HL-60 (cell line): ENCODE measurements around the gene SLC25A26.

Experiments used
- CTCF ChIP-seq: IDR thresholded peaks from one replicate; pipeline ENCODE4 v1.5.1; 2011; ENCODE audit warnings: low read length, control low read depth, inconsistent platforms; ENCODE audit not compliant: insufficient read depth
- GABPA ChIP-seq: IDR thresholded peaks from 2 replicates; pipeline ENCODE4 v1.6.1; 2012; ENCODE audit warnings: low read depth
- POLR2AphosphoS5 ChIP-seq: IDR thresholded peaks from 2 replicates; pipeline ENCODE4 v1.6.1; 2012; ENCODE audit warnings: low read depth
- REST ChIP-seq: IDR thresholded peaks from 2 replicates; pipeline ENCODE4 v1.6.1; 2012; ENCODE audit warnings: low read depth; ENCODE audit not compliant: insufficient replicate concordance

GRCh38 chr3:66344391-66344811 is 123.6 kb downstream of the SLC25A26 start:
- TF ChIP-seq CTCF = no peak
- no peak for TF ChIP-seq REST
- TF ChIP-seq GABPA = no peak
- TF ChIP-seq POLR2AphosphoS5 = no peak
